Panc1 (cell line): ENCODE results near the gene PIK3R5. TPM values are rescaled to one million over a fixed set of nuclear protein-coding genes. Genes with fewer than 3 reads are reported as not detected.

ENCODE experiments used
- ATAC-seq: fragments of 200-7000 bp; cut with Tn5 transposase; 2 replicates; pipeline ENCODE4 v1.9.1; 2020; ENCODE audit warnings: mild to moderate bottlenecking, moderate library complexity
- BruUV-seq: library from RNA; stranded (reverse); fragments of 400-500 nt; replicated peaks from 2 replicates; lab custom pipeline; 2021; lab: Mats Ljungman, UMichigan
- CTCF ChIA-PET: fragments of 300-600 bp; sonication (Branson Sonifier 250); formaldehyde crosslinking; loops from one replicate; lab custom pipeline; 2022; ENCODE audit warnings: antibody characterized with exemption; lab: Charles Lee
- POLR2A ChIA-PET: fragments of 300-600 bp; sonication (Branson Sonifier 250); formaldehyde crosslinking; loops from one replicate; lab custom pipeline; 2022; ENCODE audit warnings: antibody characterized with exemption; lab: Charles Lee
- DNase-seq: peaks from one replicate; pipeline ENCODE4 v3.0.0-alpha.2; 2010; ENCODE audit warnings: low read depth, low spot score
- H3K27ac ChIP-seq: 2 replicates; pipeline ENCODE4 v1.5.1; 2011; ENCODE audit warnings: mild to moderate bottlenecking, low read length, inconsistent platforms
- H3K27me3 ChIP-seq: fragments of 200-500 bp; sonication (Bioruptor generic); 2 replicates; pipeline ENCODE4 v1.6.0; 2014; ENCODE audit warnings: low read length, inconsistent platforms; ENCODE audit not compliant: control insufficient read depth, insufficient read depth
- H3K36me3 ChIP-seq: fragments of 200-500 bp; sonication (Bioruptor generic); 2 replicates; pipeline ENCODE4 v1.5.1; 2014; ENCODE audit warnings: inconsistent platforms, mild to moderate bottlenecking, low read length, moderate library complexity; ENCODE audit not compliant: control insufficient read depth, insufficient read depth
- H3K4me1 ChIP-seq: 2 replicates; pipeline ENCODE4 v1.5.1; 2011; ENCODE audit warnings: inconsistent platforms, mild to moderate bottlenecking, low read length, moderate library complexity; ENCODE audit not compliant: control insufficient read depth, insufficient read depth
- H3K4me3 ChIP-seq, 2 experiments: 2 replicates each; pipeline ENCODE4 v1.5.1; 2011 to 2012; ENCODE audit warnings: low read depth in 2 of 2, low read length in 2 of 2, mild to moderate bottlenecking in 2 of 2, inconsistent platforms in 1 of 2, moderate library complexity in 1 of 2
- H3K9me3 ChIP-seq: fragments of 200-500 bp; sonication (Bioruptor generic); 2 replicates; pipeline ENCODE4 v1.5.1; 2014; ENCODE audit warnings: low read depth, mild to moderate bottlenecking, inconsistent platforms, low read length, moderate library complexity; ENCODE audit not compliant: control insufficient read depth, insufficient read depth
- CTCF ChIP-seq: fragments of 450-650 bp; IDR thresholded peaks from 2 replicates; pipeline ENCODE4 v1.5.1; 2017; ENCODE audit warnings: mild to moderate bottlenecking
- POLR2AphosphoS5 ChIP-seq: IDR thresholded peaks from 2 replicates; pipeline ENCODE4 v1.6.1; 2012; ENCODE audit warnings: mild to moderate bottlenecking, low read depth, low read length, moderate library complexity
- REST ChIP-seq, 2 experiments: IDR thresholded peaks; 2 replicates each; pipeline ENCODE4 v1.6.1; 2011 to 2012; ENCODE audit warnings: low read depth in 2 of 2, control low read depth in 1 of 2, low read length in 1 of 2, mild to moderate bottlenecking in 1 of 2, moderate library complexity in 1 of 2; ENCODE audit not compliant: insufficient read depth in 1 of 2
- SIN3A ChIP-seq: IDR thresholded peaks from 2 replicates; pipeline ENCODE4 v1.6.1; 2012; ENCODE audit warnings: low read depth, mild to moderate bottlenecking, low read length, moderate library complexity, borderline replicate concordance; ENCODE audit not compliant: insufficient read depth
- TCF7L2 ChIP-seq: IDR thresholded peaks from 2 replicates; pipeline ENCODE4 v1.6.1; 2011; ENCODE audit warnings: mild to moderate bottlenecking, low read depth, low read length, inconsistent platforms
- in situ Hi-C: cut with HindIII; loops from 2 replicates; pipeline ENCODE4 v1.10.0; 2016; ENCODE audit warnings: low sequenced_read_pairs, low pct_unique_long_range_greater_than_20kb
- intact Hi-C: fragments of 100-400 bp; cut with micrococcal nuclease; formaldehyde crosslinking; loops from one replicate; pipeline ENCODE4 v1.10.0; 2022; ENCODE audit not compliant: unreplicated experiment
- total RNA-seq: library from RNA; stranded (reverse); gene quantifications from one replicate; pipeline ENCODE4 v1.2.1, GENCODE V29; 2021; ENCODE audit not compliant: unreplicated experiment

PIK3R5 gene
- total RNA-seq, 1 experiment from 2014 or later = 0.15 TPM

- Histone ChIP-seq H3K4me1 (no peaks in the 10 kb centered on the region), H3K27me3 (no peaks in the 10 kb centered on the region; the same call in 1 of the 2 replicates), H3K36me3 (no peaks in the 10 kb centered on the region), H3K27ac (no peak overlapping the region), H3K9me3 (no peaks in the 10 kb centered on the region), H3K4me3 (no peak overlapping the region)
- TF ChIP-seq REST (IDR thresholded peaks at IDR 0.05; ENCODE audit: insufficient read depth in 1 of 2, low read depth in 2 of 2, low read length in 1 of 2) (no peak), TCF7L2 (no peak), POLR2AphosphoS5 (no peak), CTCF (no peak), SIN3A (no peak)
- ChIA-PET CTCF (no interaction called here), POLR2A (no interaction called here)
- in situ Hi-C loops (no loop called here), intact Hi-C loops (no loop called here)
- no TSS peak for BruUV-seq
- no peak for ATAC-seq
- DNase-seq = no peak
These were observed 113.9 kb downstream of the PIK3R5 start for GRCh38 chr17:8851600-8851999.

GRCh38 chr17:8849311-8850041 lies 116.0 kb downstream of the PIK3R5 start:
- ATAC-seq = no peak
- DNase-seq = no peak
- Histone ChIP-seq H3K36me3 (no peaks in the 10 kb centered on the region), H3K4me3 (no peak overlapping the region), H3K4me1 (no peaks in the 10 kb centered on the region), H3K27ac (no peak overlapping the region), H3K9me3 (no peaks in the 10 kb centered on the region), H3K27me3 (no peaks in the 10 kb centered on the region; the same call in 1 of the 2 replicates)
- in situ Hi-C loops = no loop called here
- TF ChIP-seq CTCF (no peak), SIN3A (no peak), POLR2AphosphoS5 (no peak), TCF7L2 (no peak), REST (IDR thresholded peaks at IDR 0.05; ENCODE audit: insufficient read depth in 1 of 2, low read depth in 2 of 2, low read length in 1 of 2) (no peak)
- intact Hi-C loops = no loop called here
- no TSS peak for BruUV-seq
- ChIA-PET CTCF (no interaction called here), POLR2A (no interaction called here)
